ENCODE results near the gene PTPRN2. TPM values are rescaled to one million over a fixed set of nuclear protein-coding genes. Genes with fewer than 3 reads are reported as not detected.
"Not testable (repeated sequence)": the region's sequence is repeated elsewhere in the genome, so short reads cannot be mapped to it uniquely, and the experiment has no call there.

The PTPRN2 gene
- total RNA-seq, 1 donor from 2014 or later = 1.8 TPM

DNA sequence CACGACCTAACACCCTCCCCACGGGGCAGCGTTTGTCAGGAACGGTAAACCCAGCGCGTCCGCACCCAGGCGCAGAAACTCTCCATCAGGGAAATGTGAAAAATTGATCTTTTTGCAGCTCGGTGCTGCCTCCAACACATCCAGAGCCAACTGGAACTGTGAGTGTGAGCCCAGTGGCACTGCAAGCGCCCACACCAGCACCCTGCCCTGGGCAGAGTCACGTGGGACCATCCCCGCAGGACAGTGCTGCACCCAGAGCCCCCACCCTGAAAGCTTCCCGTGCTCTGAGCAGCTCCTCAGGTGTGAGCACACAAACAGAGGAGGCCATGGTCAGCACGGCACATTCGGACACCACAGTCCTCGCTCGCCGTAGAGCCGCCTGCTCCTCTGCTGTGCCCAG is 919.9 kb downstream of the PTPRN2 start:
- no peaks in the 10 kb centered on the region for H3K9me3 Mint-ChIP-seq
- ChIA-PET CTCF (no interaction called here), POLR2A (no interaction called here)
- H3K4me1 Mint-ChIP-seq = peaks cover 14% of the 10 kb centered on the region
- no peak for ATAC-seq (ENCODE audit: low read depth)
- TF ChIP-seq CTCF (IDR thresholded peaks at IDR 0.05) = no peak
- H3K27me3 Mint-ChIP-seq = peaks cover 20% of the 10 kb centered on the region
- no peak overlapping the region for H3K4me3 Mint-ChIP-seq
- H3K27ac Mint-ChIP-seq = no peak overlapping the region
- intact Hi-C loops (cut with micrococcal nuclease) = no loop called here
- no peaks in the 10 kb centered on the region for H3K36me3 Mint-ChIP-seq (ENCODE audit: low read depth)
- DNase-seq = no peak

GRCh38 chr7:157667261-157667660 is 920.4 kb downstream of the PTPRN2 start:
- TF ChIP-seq CTCF (IDR thresholded peaks at IDR 0.05) = no peak
- Mint-ChIP-seq H3K36me3 (ENCODE audit: low read depth) (no peaks in the 10 kb centered on the region), H3K27ac (no peak overlapping the region), H3K9me3 (no peaks in the 10 kb centered on the region), H3K4me3 (no peak overlapping the region), H3K27me3 (peaks cover 16% of the 10 kb centered on the region), H3K4me1 (peaks cover 14% of the 10 kb centered on the region)
- intact Hi-C loops (cut with micrococcal nuclease) = no loop called here
- ATAC-seq (ENCODE audit: low read depth) = no peak
- DNase-seq = no peak
- CTCF ChIA-PET = no interaction called here
- POLR2A ChIA-PET = no interaction called here

GRCh38 chr7:157666530-157667040 is 921.0 kb downstream of the PTPRN2 start:
- Mint-ChIP-seq H3K27me3 (peaks cover 13% of the 10 kb centered on the region), H3K4me1 (peaks cover 14% of the 10 kb centered on the region), H3K36me3 (ENCODE audit: low read depth) (no peaks in the 10 kb centered on the region), H3K27ac (no peak overlapping the region), H3K4me3 (no peak overlapping the region), H3K9me3 (no peaks in the 10 kb centered on the region)
- POLR2A ChIA-PET = interaction anchor here (0.5 kb wide), 1 partner anchor 328 kb away, joined by 3 read pairs; no protein-coding TSS in a partner anchor
- no peak for TF ChIP-seq CTCF (IDR thresholded peaks at IDR 0.05)
- CTCF ChIA-PET = no interaction called here
- DNase-seq = no peak
- no peak for ATAC-seq (ENCODE audit: low read depth)
- intact Hi-C loops (cut with micrococcal nuclease) = no loop called here

DNA sequence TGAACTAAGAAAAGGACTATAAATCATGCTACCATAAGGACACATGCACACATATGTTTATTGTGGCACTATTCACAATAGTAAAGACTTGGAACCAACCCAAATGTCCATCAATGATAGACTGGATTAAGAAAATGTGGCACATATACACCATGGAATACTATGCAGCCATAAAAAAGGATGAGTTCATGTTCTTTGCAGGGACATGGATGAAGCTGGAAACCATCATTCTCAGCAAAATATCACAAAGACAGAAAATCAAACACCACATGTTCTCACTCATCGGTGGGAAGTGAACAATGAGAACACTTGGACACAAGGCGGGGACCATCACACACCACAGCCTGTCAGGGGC is 922.0 kb downstream of the PTPRN2 start:
- H3K4me3 Mint-ChIP-seq; H3K27me3 Mint-ChIP-seq; CTCF ChIA-PET; H3K36me3 Mint-ChIP-seq (ENCODE audit: low read depth); DNase-seq; POLR2A ChIA-PET; ATAC-seq (ENCODE audit: low read depth); H3K27ac Mint-ChIP-seq; H3K9me3 Mint-ChIP-seq; intact Hi-C loops (cut with micrococcal nuclease): not testable (repeated sequence)
- peaks cover 14% of the 10 kb centered on the region for H3K4me1 Mint-ChIP-seq

DNA sequence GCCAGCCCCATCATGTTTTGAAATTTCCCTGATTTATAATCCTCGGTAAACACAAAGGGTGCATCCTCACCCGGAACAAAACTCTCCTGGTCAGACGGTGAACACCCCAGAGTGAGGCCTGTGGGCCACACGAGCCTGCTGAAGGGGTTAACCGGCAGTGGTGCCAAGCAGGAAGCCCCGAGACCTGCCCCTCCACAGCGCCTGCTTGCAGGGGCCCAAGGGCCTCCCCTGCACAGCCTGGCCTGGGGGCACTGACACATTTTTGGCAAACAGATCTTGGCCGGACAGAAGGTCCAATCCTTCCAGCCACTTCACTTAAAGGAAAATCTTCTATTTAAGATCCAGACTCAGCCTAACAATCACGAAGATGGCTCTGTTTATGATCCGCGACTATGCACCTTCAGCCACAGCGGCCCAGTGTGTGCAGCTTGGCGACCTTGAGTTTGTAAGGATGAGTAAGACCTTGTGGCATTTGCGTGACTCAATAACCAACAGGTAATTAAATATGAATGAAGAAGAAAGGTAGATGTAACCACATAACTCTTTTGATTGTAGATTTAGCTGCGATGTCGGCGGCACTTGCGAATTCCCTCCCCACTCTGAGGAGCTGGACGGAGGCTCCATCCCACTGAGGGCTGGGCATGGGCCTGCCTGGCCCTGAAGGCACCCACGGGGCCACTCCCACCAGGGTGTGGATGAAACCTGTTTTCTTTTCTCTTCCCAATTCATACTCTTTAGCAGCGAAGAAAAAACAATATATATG is 922.6 kb downstream of the PTPRN2 start:
- Mint-ChIP-seq H3K4me1 (peaks cover 18% of the 10 kb centered on the region), H3K27ac (no peak overlapping the region), H3K36me3 (ENCODE audit: low read depth) (no peaks in the 10 kb centered on the region), H3K4me3 (no peak overlapping the region), H3K27me3 (peaks cover 5% of the 10 kb centered on the region), H3K9me3 (no peaks in the 10 kb centered on the region)
- DNase-seq (no peak), ATAC-seq (ENCODE audit: low read depth) (no peak)
- CTCF ChIA-PET = no interaction called here
- POLR2A ChIA-PET = no interaction called here
- intact Hi-C loops (cut with micrococcal nuclease) = no loop called here
- no peak for TF ChIP-seq CTCF (IDR thresholded peaks at IDR 0.05)
